H9 (cell line): Measurements from ENCODE around the gene CAND2. TPM values are rescaled to one million over a fixed set of nuclear protein-coding genes. Genes with fewer than 3 reads are reported as not detected.

Experiments used
- DNase-seq: peaks from one replicate; pipeline ENCODE4 v3.0.0-alpha.2; 2017
- H2AFZ ChIP-seq: one replicate; pipeline ENCODE4 v1.6.1; 2013; ENCODE audit warnings: mild to moderate bottlenecking, low read length, control low read depth, moderate library complexity
- H2AK5ac ChIP-seq: 2 replicates; pipeline ENCODE4 v1.6.1; 2013; ENCODE audit warnings: low read length, control low read depth, mixed read lengths; ENCODE audit not compliant: insufficient read length
- H2BK120ac ChIP-seq: one replicate; pipeline ENCODE4 v1.6.1; 2013; ENCODE audit warnings: low read depth, mild to moderate bottlenecking, low read length, control low read depth, inconsistent platforms; ENCODE audit not compliant: poor library complexity, severe bottlenecking
- H2BK12ac ChIP-seq: 2 replicates; pipeline ENCODE4 v1.6.1; 2013; ENCODE audit warnings: low read length, control low read depth, mixed read lengths, low read depth; ENCODE audit not compliant: insufficient read length
- H2BK15ac ChIP-seq: 2 replicates; pipeline ENCODE4 v1.6.1; 2013; ENCODE audit warnings: low read depth, low read length, control low read depth
- H2BK20ac ChIP-seq: one replicate; pipeline ENCODE4 v1.6.1; 2013; ENCODE audit warnings: low read depth, mild to moderate bottlenecking, low read length, control low read depth, inconsistent platforms; ENCODE audit not compliant: poor library complexity, severe bottlenecking
- H2BK5ac ChIP-seq: 2 replicates; pipeline ENCODE4 v1.6.1; 2013; ENCODE audit warnings: low read length, control low read depth, mixed read lengths; ENCODE audit not compliant: insufficient read length
- H3K14ac ChIP-seq: 2 replicates; pipeline ENCODE4 v1.6.1; 2013; ENCODE audit warnings: low read length, control low read depth; ENCODE audit not compliant: insufficient read depth
- H3K18ac ChIP-seq: 2 replicates; pipeline ENCODE4 v1.6.1; 2013; ENCODE audit warnings: low read depth, mild to moderate bottlenecking, mixed read lengths, low read length, control low read depth; ENCODE audit not compliant: insufficient read length
- H3K23ac ChIP-seq: 2 replicates; pipeline ENCODE4 v1.6.1; 2013; ENCODE audit warnings: low read length, control low read depth, mixed read lengths, low read depth; ENCODE audit not compliant: insufficient read length
- H3K23me2 ChIP-seq: 2 replicates; pipeline ENCODE4 v1.6.1; 2013; ENCODE audit warnings: low read depth, mild to moderate bottlenecking, mixed read lengths, low read length, control low read depth; ENCODE audit not compliant: insufficient read length, poor library complexity, severe bottlenecking
- H3K27ac ChIP-seq: 2 replicates; pipeline ENCODE4 v1.5.1; 2013; ENCODE audit warnings: low read length, control low read depth, mixed read lengths, low read depth; ENCODE audit not compliant: insufficient read length
- H3K27me3 ChIP-seq: 2 replicates; pipeline ENCODE4 v1.6.1; 2013; ENCODE audit warnings: low read length, control low read depth, inconsistent platforms; ENCODE audit not compliant: insufficient read depth
- H3K4ac ChIP-seq: 2 replicates; pipeline ENCODE4 v1.6.1; 2013; ENCODE audit warnings: low read depth, mild to moderate bottlenecking, control low read depth, inconsistent platforms, low read length, moderate library complexity
- H3K4me1 ChIP-seq: 2 replicates; pipeline ENCODE4 v1.6.1; 2013; ENCODE audit warnings: low read length, control low read depth, inconsistent platforms; ENCODE audit not compliant: insufficient read depth
- H3K4me2 ChIP-seq: 2 replicates; pipeline ENCODE4 v1.6.1; 2013; ENCODE audit warnings: low read length, control low read depth, mixed read lengths; ENCODE audit not compliant: insufficient read length, insufficient read depth
- H3K56ac ChIP-seq: 2 replicates; pipeline ENCODE4 v1.6.1; 2013; ENCODE audit warnings: low read depth, mild to moderate bottlenecking, mixed read lengths, low read length, control low read depth; ENCODE audit not compliant: insufficient read length
- H3K79me1 ChIP-seq: 2 replicates; pipeline ENCODE4 v1.6.1; 2013; ENCODE audit warnings: low read depth, mild to moderate bottlenecking, moderate library complexity, low read length, control low read depth, inconsistent platforms; ENCODE audit not compliant: insufficient read depth, poor library complexity, severe bottlenecking
- H3K79me2 ChIP-seq: 2 replicates; pipeline ENCODE4 v1.6.1; 2013; ENCODE audit warnings: low read length, control low read depth, inconsistent platforms; ENCODE audit not compliant: insufficient read depth
- H3K9ac ChIP-seq: 2 replicates; pipeline ENCODE4 v1.6.1; 2013; ENCODE audit warnings: low read length, control low read depth, mixed read lengths; ENCODE audit not compliant: insufficient read length; ENCODE audit errors: extremely low read depth
- H3K9me3 ChIP-seq: one replicate; pipeline ENCODE4 v1.6.1; 2013; ENCODE audit warnings: low read depth, low read length, inconsistent platforms; ENCODE audit not compliant: control insufficient read depth
- H3T11ph ChIP-seq: one replicate; pipeline ENCODE4 v1.6.1; 2013; ENCODE audit warnings: mild to moderate bottlenecking, low read length, control low read depth, inconsistent platforms
- H4K20me1 ChIP-seq: one replicate; pipeline ENCODE4 v1.6.1; 2013; ENCODE audit not compliant: control insufficient read depth, insufficient read length, insufficient read depth
- H4K5ac ChIP-seq: 2 replicates; pipeline ENCODE4 v1.6.1; 2013; ENCODE audit warnings: low read depth, mild to moderate bottlenecking, mixed read lengths, low read length, control low read depth; ENCODE audit not compliant: insufficient read length
- H4K8ac ChIP-seq: replicated peaks from 2 replicates; pipeline ENCODE4 v1.6.1; 2013; ENCODE audit warnings: low read length, control low read depth, mixed read lengths, low read depth; ENCODE audit not compliant: insufficient read length
- H4K91ac ChIP-seq: 2 replicates; pipeline ENCODE4 v1.6.1; 2013; ENCODE audit warnings: low read depth, mild to moderate bottlenecking, moderate library complexity, mixed read lengths, low read length, control low read depth; ENCODE audit not compliant: insufficient read length
- H3K27ac Mint-ChIP-seq, 3 experiments: 2 replicates in 2 of 3; 3 replicates in 1 of 3; pipeline ENCODE4 v1.8.0; 2020 to 2021; ENCODE audit warnings: mixed read lengths in 3 of 3, mild to moderate bottlenecking in 1 of 3, moderate library complexity in 1 of 3
- H3K27me3 Mint-ChIP-seq: 2 replicates; pipeline ENCODE4 v1.8.0; 2021; ENCODE audit warnings: low read depth, mild to moderate bottlenecking, moderate library complexity, mixed read lengths
- H3K36me3 Mint-ChIP-seq, 3 experiments: 2 replicates in 2 of 3; 3 replicates in 1 of 3; pipeline ENCODE4 v1.8.0; 2020 to 2021; ENCODE audit warnings: low read depth in 3 of 3, mixed read lengths in 3 of 3; ENCODE audit not compliant: insufficient read depth in 1 of 3
- H3K4me1 Mint-ChIP-seq, 2 experiments: 2 replicates each; pipeline ENCODE4 v1.8.0; 2020; ENCODE audit warnings: mixed read lengths in 2 of 2
- H3K4me3 Mint-ChIP-seq, 2 experiments: 2 replicates in 1 of 2; 3 replicates in 1 of 2; pipeline ENCODE4 v1.8.0; 2020 to 2021; ENCODE audit warnings: mild to moderate bottlenecking in 2 of 2, mixed read lengths in 2 of 2, moderate library complexity in 1 of 2
- H3K9me3 Mint-ChIP-seq, 2 experiments: 2 replicates in 1 of 2; 3 replicates in 1 of 2; pipeline ENCODE4 v1.8.0; 2020; ENCODE audit warnings: mild to moderate bottlenecking in 2 of 2, mixed read lengths in 2 of 2, moderate library complexity in 1 of 2
- CTCF ChIP-seq: fragments of 200-600 bp; sonication (generic); conservative IDR thresholded peaks from 3 replicates; pipeline ENCODE4 v1.8.0; 2021; ENCODE audit warnings: antibody characterized with exemption, mild to moderate bottlenecking
- WGBS: extraction: QIAGEN DNeasy Blood & Tissue Kit; methylation state at CpG from one replicate; pipeline ENCODE4 v1.1.7; 2013; ENCODE audit warnings: missing lambda C conversion rate, low lambda C conversion rate, mixed read lengths; ENCODE audit not compliant: insufficient read length; ENCODE audit errors: extremely low coverage; 5-methylcytosine and 5-hydroxymethylcytosine counted together
- total RNA-seq: library from RNA; stranded (reverse); gene quantifications from 2 replicates; pipeline ENCODE4 v1.2.1, GENCODE V29; 2021

The CAND2 gene
- total RNA-seq, 1 experiment from 2014 or later: 10.7 TPM

GRCh38 chr3:12882336-12883310 is 86.1 kb downstream of the CAND2 start:
- Histone ChIP-seq H3K27ac (no peak overlapping the region), H3K9ac (no peak overlapping the region), H2BK20ac (no peak overlapping the region), H4K8ac (no peak overlapping the region), H4K91ac (no peak overlapping the region), H4K20me1 (no peaks in the 10 kb centered on the region), H4K5ac (no peak overlapping the region), H3T11ph (no peak overlapping the region), H3K4me1 (no peaks in the 10 kb centered on the region; the same call in 1 of the 2 replicates), H2BK120ac (no peak overlapping the region), H3K23me2 (no peaks in the 10 kb centered on the region), H3K9me3 (no peaks in the 10 kb centered on the region), H3K4me2 (no peak overlapping the region), H3K79me2 (no peaks in the 10 kb centered on the region), H3K79me1 (no peaks in the 10 kb centered on the region), H2AFZ (no peak overlapping the region), H3K14ac (no peak overlapping the region), H2BK12ac (no peak overlapping the region), H3K56ac (no peak overlapping the region), H3K27me3 (peaks cover 2% of the 10 kb centered on the region; the same call in 1 of the 2 replicates), H3K23ac (no peak overlapping the region), H2AK5ac (no peak overlapping the region), H3K18ac (no peak overlapping the region), H3K4ac (no peak overlapping the region), H2BK5ac (no peak overlapping the region), H2BK15ac (no peak overlapping the region)
- no peak overlapping the region for H3K27ac Mint-ChIP-seq
- no peak for TF ChIP-seq CTCF
- H3K36me3 Mint-ChIP-seq: peaks cover 0 to 4% (median 0%) of the 10 kb centered on the region in 3 experiments; a peak in 2 of 7 replicates
- whole genome bisulfite sequencing: no CpG with 5 or more reads among the region's 62 CpGs
- H3K9me3 Mint-ChIP-seq: peaks cover 0 to 2% of the 10 kb centered on the region in 2 experiments; a peak in 2 of 5 replicates
- no peak for DNase-seq
- peaks cover 8 to 15% of the 10 kb centered on the region in 2 experiments for H3K4me1 Mint-ChIP-seq
- H3K4me3 Mint-ChIP-seq: no peak overlapping the region
- peaks cover 45% of the 10 kb centered on the region for H3K27me3 Mint-ChIP-seq
